ENCODE results near the gene TENT5A.

The TENT5A gene

DNA sequence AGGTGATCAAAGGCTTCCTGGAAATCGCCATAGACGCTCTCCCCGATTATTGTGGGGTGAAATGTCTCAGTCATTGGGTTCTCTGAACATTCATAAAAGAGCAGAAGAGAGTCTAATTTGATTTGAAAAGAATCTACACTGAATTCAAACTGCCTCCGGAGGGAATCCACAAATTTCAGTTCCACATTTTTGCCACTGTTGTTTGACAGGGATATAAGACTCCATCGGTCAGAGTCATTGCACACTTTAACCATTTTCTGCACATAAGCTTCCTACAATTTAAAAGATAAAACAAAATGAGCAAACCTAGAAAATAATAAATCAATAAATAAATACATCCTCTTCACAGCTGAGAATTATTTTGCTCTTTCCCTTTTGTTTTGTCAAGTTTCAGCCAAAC is 2.3 kb downstream of the TENT5A start:
- Histone ChIP-seq H3K9me3 (ENCODE audit: control insufficient read depth, insufficient read depth, low read depth, low read length) (no peaks in the 10 kb centered on the region), H3K36me3 (ENCODE audit: control insufficient read depth in 2 of 2, insufficient read depth in 1 of 2, low read length in 2 of 2) (peaks cover 0 to 30% of the 10 kb centered on the region in 2 experiments; a peak in 1 of 3 replicates), H3K4me3 (ENCODE audit: low read depth, low read length) (peak overlapping the region; percentile 95), H3K27ac (ENCODE audit: extremely low read depth, low read depth, low read length) (no peak overlapping the region), H3K4me1 (ENCODE audit: control insufficient read depth, insufficient read depth, low read length) (peaks cover 2% of the 10 kb centered on the region; the same call in 1 of the 2 replicates)
- POLR2A ChIA-PET: no interaction called here
- CTCF ChIA-PET: interaction anchor here (0.5 kb wide), 1 partner anchor 1316 kb away, joined by 3 read pairs; no protein-coding TSS in a partner anchor
- TF ChIP-seq, protein P1, sequence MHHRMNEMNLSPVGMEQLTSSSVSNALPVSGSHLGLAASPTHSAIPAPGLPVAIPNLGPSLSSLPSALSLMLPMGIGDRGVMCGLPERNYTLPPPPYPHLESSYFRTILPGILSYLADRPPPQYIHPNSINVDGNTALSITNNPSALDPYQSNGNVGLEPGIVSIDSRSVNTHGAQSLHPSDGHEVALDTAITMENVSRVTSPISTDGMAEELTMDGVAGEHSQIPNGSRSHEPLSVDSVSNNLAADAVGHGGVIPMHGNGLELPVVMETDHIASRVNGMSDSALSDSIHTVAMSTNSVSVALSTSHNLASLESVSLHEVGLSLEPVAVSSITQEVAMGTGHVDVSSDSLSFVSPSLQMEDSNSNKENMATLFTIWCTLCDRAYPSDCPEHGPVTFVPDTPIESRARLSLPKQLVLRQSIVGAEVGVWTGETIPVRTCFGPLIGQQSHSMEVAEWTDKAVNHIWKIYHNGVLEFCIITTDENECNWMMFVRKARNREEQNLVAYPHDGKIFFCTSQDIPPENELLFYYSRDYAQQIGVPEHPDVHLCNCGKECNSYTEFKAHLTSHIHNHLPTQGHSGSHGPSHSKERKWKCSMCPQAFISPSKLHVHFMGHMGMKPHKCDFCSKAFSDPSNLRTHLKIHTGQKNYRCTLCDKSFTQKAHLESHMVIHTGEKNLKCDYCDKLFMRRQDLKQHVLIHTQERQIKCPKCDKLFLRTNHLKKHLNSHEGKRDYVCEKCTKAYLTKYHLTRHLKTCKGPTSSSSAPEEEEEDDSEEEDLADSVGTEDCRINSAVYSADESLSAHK (tag by site-specific recombination; IDR thresholded peaks at IDR 0.05): no peak
- TF ChIP-seq BCL11A (tag by site-specific recombination; IDR thresholded peaks at IDR 0.05; ENCODE audit: low read depth) (no peak), KLF10 (tag by site-specific recombination; IDR thresholded peaks at IDR 0.05) (no peak), WT1 (tag by site-specific recombination; IDR thresholded peaks at IDR 0.05) (no peak), ZNF48 (tag by site-specific recombination; IDR thresholded peaks at IDR 0.05) (no peak), ZNF404 (tag by site-specific recombination; IDR thresholded peaks at IDR 0.05) (no peak), ZNF473 (tag by site-specific recombination; IDR thresholded peaks at IDR 0.05) (no peak), KLF7 (tag by site-specific recombination; IDR thresholded peaks at IDR 0.05; ENCODE audit: borderline replicate concordance) (no peak), ZNF585B (tag by site-specific recombination; IDR thresholded peaks at IDR 0.05) (no peak)
- TF ChIP-seq, protein P2, sequence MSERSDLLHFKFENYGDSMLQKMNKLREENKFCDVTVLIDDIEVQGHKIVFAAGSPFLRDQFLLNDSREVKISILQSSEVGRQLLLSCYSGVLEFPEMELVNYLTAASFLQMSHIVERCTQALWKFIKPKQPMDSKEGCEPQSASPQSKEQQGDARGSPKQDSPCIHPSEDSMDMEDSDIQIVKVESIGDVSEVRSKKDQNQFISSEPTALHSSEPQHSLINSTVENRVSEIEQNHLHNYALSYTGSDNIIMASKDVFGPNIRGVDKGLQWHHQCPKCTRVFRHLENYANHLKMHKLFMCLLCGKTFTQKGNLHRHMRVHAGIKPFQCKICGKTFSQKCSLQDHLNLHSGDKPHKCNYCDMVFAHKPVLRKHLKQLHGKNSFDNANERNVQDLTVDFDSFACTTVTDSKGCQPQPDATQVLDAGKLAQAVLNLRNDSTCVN (tag by site-specific recombination; optimal IDR thresholded peaks at IDR 0.05): no peak

DNA sequence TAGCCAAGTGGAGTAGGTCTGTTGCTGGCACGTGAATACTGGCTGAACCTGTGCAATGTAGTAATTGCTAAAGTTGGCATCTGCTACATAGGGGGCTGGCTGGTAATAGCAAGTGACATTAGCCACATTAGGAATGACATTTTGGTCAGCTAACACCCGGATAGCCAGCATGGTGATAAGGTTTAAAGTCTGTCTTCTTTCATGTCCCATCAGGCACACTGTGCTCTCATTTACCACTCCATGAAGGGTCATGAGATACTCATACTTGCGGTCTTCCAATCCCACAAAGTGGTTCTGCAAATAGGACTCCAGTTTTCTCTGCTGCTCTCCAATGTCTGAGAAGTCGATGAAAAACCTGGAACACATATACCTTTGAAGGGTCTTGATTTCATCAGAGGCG is 2.8 kb downstream of the TENT5A start:
- TF ChIP-seq ZSCAN30 (tag by site-specific recombination; IDR thresholded peaks at IDR 0.05): no peak
- TF ChIP-seq, protein P3, sequence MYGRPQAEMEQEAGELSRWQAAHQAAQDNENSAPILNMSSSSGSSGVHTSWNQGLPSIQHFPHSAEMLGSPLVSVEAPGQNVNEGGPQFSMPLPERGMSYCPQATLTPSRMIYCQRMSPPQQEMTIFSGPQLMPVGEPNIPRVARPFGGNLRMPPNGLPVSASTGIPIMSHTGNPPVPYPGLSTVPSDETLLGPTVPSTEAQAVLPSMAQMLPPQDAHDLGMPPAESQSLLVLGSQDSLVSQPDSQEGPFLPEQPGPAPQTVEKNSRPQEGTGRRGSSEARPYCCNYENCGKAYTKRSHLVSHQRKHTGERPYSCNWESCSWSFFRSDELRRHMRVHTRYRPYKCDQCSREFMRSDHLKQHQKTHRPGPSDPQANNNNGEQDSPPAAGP (tag by site-specific recombination; IDR thresholded peaks at IDR 0.05): no peak
- no peak for TF ChIP-seq ZNF521 (tag by site-specific recombination; IDR thresholded peaks at IDR 0.05)
- TF ChIP-seq ZNF341 (tag by site-specific recombination; IDR thresholded peaks at IDR 0.05; ENCODE audit: low read depth): no peak
- TF ChIP-seq MZF1 (tag by site-specific recombination; IDR thresholded peaks at IDR 0.05; ENCODE audit: borderline replicate concordance): no peak
- no peak for TF ChIP-seq SALL2 (tag by site-specific recombination; IDR thresholded peaks at IDR 0.05; ENCODE audit: borderline replicate concordance)
- Histone ChIP-seq H3K4me3 (ENCODE audit: low read depth, low read length) (peak overlapping the region; percentile 95), H3K36me3 (ENCODE audit: control insufficient read depth in 2 of 2, insufficient read depth in 1 of 2, low read length in 2 of 2) (peaks cover 0 to 30% of the 10 kb centered on the region in 2 experiments; a peak in 1 of 3 replicates), H3K9me3 (ENCODE audit: control insufficient read depth, insufficient read depth, low read depth, low read length) (no peaks in the 10 kb centered on the region), H3K27ac (ENCODE audit: extremely low read depth, low read depth, low read length) (no peak overlapping the region), H3K4me1 (ENCODE audit: control insufficient read depth, insufficient read depth, low read length) (peaks cover 2% of the 10 kb centered on the region; the same call in 1 of the 2 replicates)
- CTCF ChIA-PET: interaction anchor here (0.5 to 0.6 kb wide), 2 partner anchors 1316 to 1659 kb away, joined by 3 to 4 read pairs; no protein-coding TSS in a partner anchor
- POLR2A ChIA-PET: no interaction called here

DNA sequence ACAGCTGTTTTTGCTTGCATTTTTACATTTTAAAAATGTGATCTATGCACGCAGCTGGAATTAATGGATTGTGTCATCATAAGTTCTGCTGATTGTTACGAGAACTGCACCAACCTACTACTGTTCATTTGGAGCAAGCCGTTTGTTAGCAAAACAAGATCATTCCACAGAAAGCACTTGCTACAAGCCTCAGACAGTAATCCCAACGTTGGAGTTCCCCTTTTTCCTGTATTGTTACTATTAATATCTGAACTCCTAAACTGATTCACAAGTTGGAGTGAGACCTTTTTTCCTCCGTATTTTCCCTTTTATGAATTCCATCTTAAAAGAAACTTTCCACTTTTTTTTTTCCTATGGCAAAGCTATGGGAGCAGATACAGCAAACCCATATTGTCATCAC is 3.5 kb downstream of the TENT5A start:
- H3K27ac ChIP-seq (ENCODE audit: extremely low read depth, low read depth, low read length): no peak overlapping the region

More for the DNA sequence above, 3.5 kb downstream of the TENT5A start:
- ChIA-PET POLR2A (no interaction called here), CTCF (interaction anchor here (0.6 kb wide), 1 partner anchor 1658 kb away, joined by 4 read pairs; no protein-coding TSS in a partner anchor)
- Histone ChIP-seq H3K36me3 (ENCODE audit: control insufficient read depth in 2 of 2, insufficient read depth in 1 of 2, low read length in 2 of 2) (peaks cover 0 to 30% of the 10 kb centered on the region in 2 experiments; a peak in 1 of 3 replicates), H3K4me3 (ENCODE audit: low read depth, low read length) (no peak overlapping the region), H3K9me3 (ENCODE audit: control insufficient read depth, insufficient read depth, low read depth, low read length) (no peaks in the 10 kb centered on the region), H3K4me1 (ENCODE audit: control insufficient read depth, insufficient read depth, low read length) (peaks cover 2% of the 10 kb centered on the region; the same call in 1 of the 2 replicates)
- TF ChIP-seq ZBTB17 (tag by site-specific recombination; IDR thresholded peaks at IDR 0.05): no peak
- no peak for TF ChIP-seq ZNF175 (tag by site-specific recombination; IDR thresholded peaks at IDR 0.05)
- 0 out of 2 replicates have a peak, but pooled peaks have one; percentile 19 for TF ChIP-seq IKZF3 (tag by site-specific recombination; IDR thresholded peaks at IDR 0.05)
